Mesenchymal stem cell (in vitro differentiated cells and primary cell): ENCODE results near the gene NUSAP1. TPM values are rescaled to one million over a fixed set of nuclear protein-coding genes. Genes with fewer than 3 reads are reported as not detected.
A peak's percentile ranks its signal among the peaks of the same experiment; 100 is the strongest.
"Not testable (repeated sequence)": the region's sequence is repeated elsewhere in the genome, so short reads cannot be mapped to it uniquely, and the experiment has no call there.

Experiments
- DNase-seq: peaks from one replicate; pipeline ENCODE4 v3.0.0-alpha.2; 2013
- H2AFZ ChIP-seq: one replicate; pipeline ENCODE4 v1.6.1; 2013; ENCODE audit warnings: low read depth, mild to moderate bottlenecking, control low read depth, inconsistent platforms, low read length, moderate library complexity
- H2AK5ac ChIP-seq: 2 replicates; pipeline ENCODE4 v1.6.1; 2013; ENCODE audit warnings: low read length, moderate library complexity, mild to moderate bottlenecking, inconsistent platforms; ENCODE audit not compliant: severe bottlenecking
- H2BK120ac ChIP-seq: one replicate; pipeline ENCODE4 v1.6.1; 2013; ENCODE audit warnings: low read depth, mild to moderate bottlenecking, inconsistent platforms, low read length, moderate library complexity
- H2BK12ac ChIP-seq, 2 experiments: one replicate each; pipeline ENCODE4 v1.6.1; 2013; ENCODE audit warnings: inconsistent platforms in 2 of 2, low read length in 2 of 2, mild to moderate bottlenecking in 2 of 2, moderate library complexity in 2 of 2, control low read depth in 1 of 2
- H2BK15ac ChIP-seq: one replicate; pipeline ENCODE4 v1.6.1; 2013; ENCODE audit warnings: mild to moderate bottlenecking, low read depth, inconsistent platforms; ENCODE audit not compliant: poor library complexity, severe bottlenecking
- H2BK5ac ChIP-seq: 2 replicates; pipeline ENCODE4 v1.6.1; 2013; ENCODE audit warnings: low read depth, mild to moderate bottlenecking, low read length, control low read depth, inconsistent platforms; ENCODE audit not compliant: poor library complexity, severe bottlenecking
- H3K14ac ChIP-seq, 2 experiments: one replicate each; pipeline ENCODE4 v1.6.1; 2013; ENCODE audit warnings: inconsistent platforms in 2 of 2, low read length in 2 of 2, control low read depth in 1 of 2, mild to moderate bottlenecking in 1 of 2, moderate library complexity in 1 of 2
- H3K18ac ChIP-seq, 2 experiments: one replicate each; pipeline ENCODE4 v1.6.1; 2013; ENCODE audit warnings: inconsistent platforms in 2 of 2, low read length in 2 of 2, control low read depth in 1 of 2, low read depth in 1 of 2, mild to moderate bottlenecking in 1 of 2
- H3K23ac ChIP-seq, 2 experiments: one replicate each; pipeline ENCODE4 v1.6.1; 2013; ENCODE audit warnings: inconsistent platforms in 2 of 2, low read length in 2 of 2, mild to moderate bottlenecking in 2 of 2, moderate library complexity in 2 of 2, control low read depth in 1 of 2
- H3K27ac ChIP-seq: 2 replicates; pipeline ENCODE4 v1.5.1; 2013; ENCODE audit warnings: mild to moderate bottlenecking, moderate library complexity, low read length, control low read depth, inconsistent platforms; ENCODE audit not compliant: poor library complexity, severe bottlenecking
- H3K27me3 ChIP-seq, 2 experiments: 2 replicates each; pipeline versions ENCODE4 v1.6.1 to v1.7.0; 2013; ENCODE audit warnings: low read length in 2 of 2, mild to moderate bottlenecking in 2 of 2, moderate library complexity in 2 of 2, control low read depth in 1 of 2, inconsistent platforms in 1 of 2; ENCODE audit not compliant: control insufficient read depth in 1 of 2, insufficient read depth in 1 of 2
- H3K36me3 ChIP-seq, 2 experiments: 2 replicates each; pipeline versions ENCODE4 v1.6.1 to v1.7.0; 2013; ENCODE audit warnings: low read length in 2 of 2, control low read depth in 1 of 2, inconsistent platforms in 1 of 2, low read depth in 1 of 2, mild to moderate bottlenecking in 1 of 2; ENCODE audit not compliant: insufficient read depth in 2 of 2, control insufficient read depth in 1 of 2
- H3K4ac ChIP-seq, 2 experiments: one replicate each; pipeline ENCODE4 v1.6.1; 2013; ENCODE audit warnings: inconsistent platforms in 2 of 2, low read length in 2 of 2, mild to moderate bottlenecking in 2 of 2, moderate library complexity in 2 of 2, control low read depth in 1 of 2, low read depth in 1 of 2
- H3K4me1 ChIP-seq: 2 replicates; pipeline ENCODE4 v1.6.1; 2013; ENCODE audit warnings: low read depth, low read length, control low read depth; ENCODE audit not compliant: control insufficient read depth, insufficient read depth
- H3K4me2 ChIP-seq: 2 replicates; pipeline ENCODE4 v1.6.1; 2013; ENCODE audit warnings: low read length, mild to moderate bottlenecking, inconsistent platforms; ENCODE audit not compliant: poor library complexity, severe bottlenecking
- H3K4me3 ChIP-seq, 2 experiments: 2 replicates each; pipeline versions ENCODE4 v1.5.1 to v1.7.0; 2013; ENCODE audit warnings: low read length in 2 of 2, mild to moderate bottlenecking in 2 of 2, control low read depth in 1 of 2, low read depth in 1 of 2; ENCODE audit not compliant: insufficient read depth in 1 of 2
- H3K79me1 ChIP-seq: replicated peaks from 2 replicates; pipeline ENCODE4 v1.6.1; 2013; ENCODE audit warnings: mild to moderate bottlenecking, control low read depth, low read length, inconsistent platforms; ENCODE audit not compliant: poor library complexity, severe bottlenecking
- H3K9ac ChIP-seq: 2 replicates; pipeline ENCODE4 v1.7.0; 2013; ENCODE audit warnings: mild to moderate bottlenecking, low read length, moderate library complexity
- H3K9me3 ChIP-seq: 2 replicates; pipeline ENCODE4 v1.7.0; 2013; ENCODE audit warnings: mild to moderate bottlenecking, low read length; ENCODE audit not compliant: control insufficient read depth
- H4K8ac ChIP-seq: one replicate; pipeline ENCODE4 v1.6.1; 2013; ENCODE audit warnings: inconsistent platforms, mild to moderate bottlenecking, low read length, moderate library complexity
- H4K91ac ChIP-seq: one replicate; pipeline ENCODE4 v1.6.1; 2013; ENCODE audit warnings: mild to moderate bottlenecking, low read length, inconsistent platforms
- WGBS: methylation state at CpG from one replicate; pipeline ENCODE4 v1.1.7; 2013; ENCODE audit warnings: mixed read lengths; 5-methylcytosine and 5-hydroxymethylcytosine counted together
- polyA plus RNA-seq, 2 experiments: library from polyadenylated mRNA; stranded (reverse); fragments of 200-250 nt; gene quantifications; one replicate each; pipeline ENCODE4 v1.2.3, GENCODE V29; 2013

The NUSAP1 gene, protein sequence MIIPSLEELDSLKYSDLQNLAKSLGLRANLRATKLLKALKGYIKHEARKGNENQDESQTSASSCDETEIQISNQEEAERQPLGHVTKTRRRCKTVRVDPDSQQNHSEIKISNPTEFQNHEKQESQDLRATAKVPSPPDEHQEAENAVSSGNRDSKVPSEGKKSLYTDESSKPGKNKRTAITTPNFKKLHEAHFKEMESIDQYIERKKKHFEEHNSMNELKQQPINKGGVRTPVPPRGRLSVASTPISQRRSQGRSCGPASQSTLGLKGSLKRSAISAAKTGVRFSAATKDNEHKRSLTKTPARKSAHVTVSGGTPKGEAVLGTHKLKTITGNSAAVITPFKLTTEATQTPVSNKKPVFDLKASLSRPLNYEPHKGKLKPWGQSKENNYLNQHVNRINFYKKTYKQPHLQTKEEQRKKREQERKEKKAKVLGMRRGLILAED
- polyA plus RNA-seq (2013, experiment 1 of 2) = 11.7 TPM
- 11.4 TPM for polyA plus RNA-seq (2013, experiment 2 of 2)

GRCh38 chr15:41332194-41333025 is at the start of gene NUSAP1, which contains the start of gene OIP5:
NUSAP1 (plus strand) TSS chr15:41332881; CDS start chr15:41332958, 77 bp downstream.
OIP5 (minus strand) TSS chr15:41332591; CDS start chr15:41332561, 30 bp downstream.
- peak within 1 kb of the TSS; percentile 100 for H2AFZ ChIP-seq
- peak within 1 kb of the TSS; percentile 36 for H4K8ac ChIP-seq
- H3K9me3 ChIP-seq = no peaks in the 10 kb centered on the region
- DNase-seq = peak; percentile 100
- peak within 1 kb of the TSS; percentile 49 to 61 for H3K18ac ChIP-seq
- no peak within 1 kb of the TSS for H3K23ac ChIP-seq
- H2BK120ac ChIP-seq = no peak within 1 kb of the TSS
- H3K4me3 ChIP-seq = peak within 1 kb of the TSS; percentile 98 to 99
- peak within 1 kb of the TSS; percentile 91 for H3K4me2 ChIP-seq
- H3K4me1 ChIP-seq = peaks cover 5% of the 10 kb centered on the region
- peak within 1 kb of the TSS; percentile 49 for H3K27ac ChIP-seq
- H3K4ac ChIP-seq = no peak within 1 kb of the TSS
- peak within 1 kb of the TSS; percentile 86 for H3K9ac ChIP-seq
- peaks cover 7% of the 10 kb centered on the region for H3K79me1 ChIP-seq
- no peak within 1 kb of the TSS for H2BK15ac ChIP-seq
- no peaks in the 10 kb centered on the region for H3K36me3 ChIP-seq
- no peak within 1 kb of the TSS for H2BK12ac ChIP-seq
- H4K91ac ChIP-seq = peak within 1 kb of the TSS; percentile 71
- under 1% methylated on average over 64 of the region's 64 CpGs for WGBS
- no peak within 1 kb of the TSS for H2BK5ac ChIP-seq
- H3K27me3 ChIP-seq = no peaks in the 10 kb centered on the region
- H2AK5ac ChIP-seq = no peak within 1 kb of the TSS
- H3K14ac ChIP-seq = peak within 1 kb of the TSS in 1 of 2 experiments; percentile 44

DNA sequence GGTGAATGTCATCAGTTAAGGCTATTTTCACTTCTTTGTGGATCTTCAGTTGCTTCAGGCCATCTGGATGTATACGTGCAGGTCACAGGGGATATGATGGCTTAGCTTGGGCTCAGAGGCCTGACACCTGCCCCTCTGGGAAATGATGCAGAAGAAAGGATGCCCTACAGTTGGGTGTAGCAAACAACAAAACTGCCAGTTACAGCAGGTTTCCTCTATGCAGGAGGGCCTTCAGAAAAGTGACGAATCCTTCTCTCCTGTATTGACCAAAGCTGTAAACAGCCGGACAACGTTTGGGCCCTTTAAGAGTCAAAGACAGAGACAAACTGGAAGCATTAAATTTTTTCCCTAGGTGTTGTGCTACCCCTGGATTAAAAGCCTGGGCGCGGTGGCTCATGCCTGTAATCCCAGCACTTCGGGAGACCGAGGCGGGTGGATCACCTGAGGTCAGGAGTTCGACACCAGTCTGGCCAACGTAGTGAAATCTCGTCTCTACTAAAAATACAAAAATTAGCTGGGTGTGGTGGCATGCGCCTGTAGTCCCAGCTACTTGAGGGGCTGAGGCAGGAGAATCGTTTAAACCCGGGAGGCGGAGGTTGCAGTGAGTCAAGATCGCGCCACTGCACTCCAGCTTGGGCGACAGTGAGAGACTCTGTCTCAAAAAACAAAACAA is 49.6 kb upstream of the NUSAP1 start:
- H3K18ac ChIP-seq = peak overlapping the region; percentile 23 to 65
- peak overlapping the region in 1 of 2 experiments; percentile 99 for H3K4me3 ChIP-seq
- 73% methylated on average over 12 of the region's 19 CpGs for WGBS
- H3K27ac ChIP-seq, H3K9me3 ChIP-seq, H3K4me2 ChIP-seq, H2BK15ac ChIP-seq, H2AFZ ChIP-seq, DNase-seq, H3K14ac ChIP-seq, H3K23ac ChIP-seq, H4K91ac ChIP-seq, H3K79me1 ChIP-seq, H3K27me3 ChIP-seq, H3K4me1 ChIP-seq, H2BK5ac ChIP-seq: not testable (repeated sequence)
- H3K36me3 ChIP-seq = peaks cover 18 to 50% of the 10 kb centered on the region in 2 experiments
- peak overlapping the region; percentile 28 to 92 for H3K4ac ChIP-seq
- peak overlapping the region; percentile 39 for H2AK5ac ChIP-seq
- H4K8ac ChIP-seq = peak overlapping the region; percentile 79
- H2BK120ac ChIP-seq = peak overlapping the region; percentile 11
- peak overlapping the region in 1 of 2 experiments; percentile 70 for H2BK12ac ChIP-seq
- H3K9ac ChIP-seq = peak overlapping the region; percentile 99

DNA sequence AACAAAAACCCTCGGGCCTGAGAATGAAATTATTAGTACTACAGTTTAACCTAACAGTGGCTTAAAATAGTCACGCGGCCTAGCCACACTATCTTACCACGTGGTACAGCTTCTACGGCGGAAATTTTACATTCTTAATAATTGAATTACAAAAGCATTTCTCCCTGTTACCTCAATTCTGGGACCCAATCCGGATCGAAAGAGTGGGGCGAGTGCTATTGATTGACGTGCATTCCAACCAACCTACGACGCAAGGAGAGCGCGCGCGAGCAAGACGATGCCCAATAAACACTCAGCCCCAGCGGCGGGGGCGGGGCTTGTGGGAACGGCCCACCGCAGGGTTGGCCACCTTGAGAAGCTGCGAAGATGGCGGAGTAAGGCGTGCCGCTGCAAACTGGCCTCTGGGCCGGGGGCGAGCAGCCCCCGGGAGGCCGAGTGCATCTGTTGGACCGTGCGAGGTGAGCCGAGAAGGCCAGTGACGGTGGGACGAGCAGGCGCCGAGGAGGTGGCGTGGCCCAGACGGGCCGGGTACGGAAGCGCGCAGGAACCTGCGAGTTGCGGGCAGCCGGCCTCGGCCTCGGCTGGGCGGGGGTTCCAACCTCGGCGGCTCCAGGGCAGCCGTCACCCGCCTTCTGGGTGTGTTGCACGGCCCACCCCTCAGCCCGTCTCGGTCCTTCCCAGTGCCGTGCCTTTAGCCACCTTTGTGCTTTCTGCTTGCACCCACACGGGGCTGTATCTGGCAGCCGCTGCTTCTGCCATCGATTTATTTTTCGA is 48.8 kb upstream of the NUSAP1 start:
- no peaks in the 10 kb centered on the region for H3K27me3 ChIP-seq
- no peak overlapping the region for H2AK5ac ChIP-seq
- H4K8ac ChIP-seq = peak overlapping the region; percentile 90
- H3K9me3 ChIP-seq = no peaks in the 10 kb centered on the region
- H3K36me3 ChIP-seq = peaks cover 17 to 50% of the 10 kb centered on the region in 2 experiments
- H2AFZ ChIP-seq = peak overlapping the region; percentile 87
- H2BK120ac ChIP-seq = peak overlapping the region; percentile 77
- peak; percentile 99 for DNase-seq
- peak overlapping the region; percentile 92 for H4K91ac ChIP-seq
- H3K18ac ChIP-seq = peak overlapping the region; percentile 89 to 93
- H3K4me3 ChIP-seq = peak overlapping the region; percentile 92 to 99
- H3K4me1 ChIP-seq = peaks cover 6% of the 10 kb centered on the region
- H3K27ac ChIP-seq = peak overlapping the region; percentile 73
- H3K4me2 ChIP-seq = peak overlapping the region; percentile 72
- peak overlapping the region; percentile 99 for H3K9ac ChIP-seq
- H3K23ac ChIP-seq = peak overlapping the region; percentile 46 to 67
- peak overlapping the region; percentile 46 for H2BK5ac ChIP-seq
- peak overlapping the region; percentile 29 to 99 for H3K4ac ChIP-seq
- peak overlapping the region in 1 of 2 experiments; percentile 98 for H3K14ac ChIP-seq
- peak overlapping the region; percentile 15 to 32 for H2BK12ac ChIP-seq
- H2BK15ac ChIP-seq = peak overlapping the region; percentile 60
- under 1% methylated on average over 58 of the region's 61 CpGs for WGBS
- H3K79me1 ChIP-seq = peaks cover 8% of the 10 kb centered on the region
